Activated CD8-positive, alpha-beta T cell treated with anti-CD3 and anti-CD28 coated beads for 36 hours (primary cell): Measurements from ENCODE around the gene SCAI. TPM values are rescaled to one million over a fixed set of nuclear protein-coding genes. Genes with fewer than 3 reads are reported as not detected.

Source experiments
- ATAC-seq: fragments of 200-7000 bp; cut with Tn5 transposase; one replicate; pipeline ENCODE4 v1.10.0; 2021; ENCODE audit warnings: mild to moderate bottlenecking, moderate library complexity
- CTCF ChIA-PET: fragments of 350-600 bp; sonication (Branson Sonifier 250); formaldehyde crosslinking; loops from one replicate; lab custom pipeline; 2021; ENCODE audit warnings: antibody characterized with exemption; lab: Charles Lee
- POLR2A ChIA-PET: fragments of 350-600 bp; sonication (Branson Sonifier 250); formaldehyde crosslinking; loops from one replicate; lab custom pipeline; 2021; ENCODE audit warnings: antibody characterized with exemption; lab: Charles Lee
- DNase-seq: peaks from one replicate; pipeline ENCODE4 v3.0.0-alpha.2; 2020
- H3K27ac Mint-ChIP-seq: one replicate; pipeline ENCODE4 v1.8.0; 2021; ENCODE audit warnings: mild to moderate bottlenecking, mixed read lengths
- H3K27me3 Mint-ChIP-seq: one replicate; pipeline ENCODE4 v1.8.0; 2021; ENCODE audit warnings: mixed read lengths
- H3K36me3 Mint-ChIP-seq: one replicate; pipeline ENCODE4 v1.8.0; 2021; ENCODE audit warnings: low read depth, mixed read lengths
- H3K4me1 Mint-ChIP-seq: one replicate; pipeline ENCODE4 v1.8.0; 2021; ENCODE audit warnings: low read depth, mixed read lengths
- H3K4me3 Mint-ChIP-seq: one replicate; pipeline ENCODE4 v1.8.0; 2021; ENCODE audit warnings: mild to moderate bottlenecking, moderate library complexity, mixed read lengths
- H3K9me3 Mint-ChIP-seq: one replicate; pipeline ENCODE4 v1.8.0; 2021; ENCODE audit warnings: mixed read lengths
- intact Hi-C: fragments of 100-400 bp; cut with micrococcal nuclease; formaldehyde crosslinking; loops from one replicate; pipeline ENCODE4 v1.10.0; 2022
- total RNA-seq, 2 experiments: library from RNA; stranded (reverse); gene quantifications; one replicate each; pipeline ENCODE4 v1.2.3, GENCODE V29; 2021
- TF ChIP-seq, protein P1 (sequence below): fragments of 200-600 bp; IDR thresholded peaks from one replicate; pipeline ENCODE4 v1.8.0; 2022; ENCODE audit warnings: antibody characterized with exemption, mild to moderate bottlenecking

Gene SCAI
- total RNA-seq, 2 experiments from 2014 or later = 9.6 to 10.8 TPM

DNA sequence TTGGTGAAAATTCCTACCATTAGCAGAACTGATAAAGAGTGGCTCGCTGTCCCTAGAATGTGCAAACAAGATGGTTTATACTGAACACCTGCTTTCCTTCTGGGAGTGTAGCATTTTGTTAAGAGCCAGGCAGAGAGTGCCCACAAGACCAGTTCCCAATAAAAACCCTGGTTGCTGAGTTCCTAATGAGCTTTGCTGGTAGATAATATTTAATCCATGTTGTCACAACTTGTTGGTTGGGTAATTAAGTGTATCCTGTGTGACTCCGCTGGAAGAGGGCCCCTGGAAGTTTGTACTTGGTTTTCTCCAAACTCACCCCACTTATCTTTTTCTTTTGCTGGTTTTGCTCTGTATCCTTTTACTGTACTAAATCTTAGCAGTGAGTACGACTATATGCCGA lies 162.9 kb downstream of the SCAI start:
- POLR2A ChIA-PET = no interaction called here
- ATAC-seq = no peak
- DNase-seq = no peak
- Mint-ChIP-seq H3K4me3 (no peak overlapping the region), H3K9me3 (no peaks in the 10 kb centered on the region), H3K27ac (no peak overlapping the region), H3K4me1 (no peaks in the 10 kb centered on the region), H3K27me3 (no peaks in the 10 kb centered on the region), H3K36me3 (peaks cover 2% of the 10 kb centered on the region)
- CTCF ChIA-PET = interaction anchor here (0.8 to 1.1 kb wide), 2 partner anchors 11 to 77 kb away, joined by 3 to 4 read pairs; no protein-coding TSS in a partner anchor
- intact Hi-C loops = no loop called here
- TF ChIP-seq, protein P1, sequence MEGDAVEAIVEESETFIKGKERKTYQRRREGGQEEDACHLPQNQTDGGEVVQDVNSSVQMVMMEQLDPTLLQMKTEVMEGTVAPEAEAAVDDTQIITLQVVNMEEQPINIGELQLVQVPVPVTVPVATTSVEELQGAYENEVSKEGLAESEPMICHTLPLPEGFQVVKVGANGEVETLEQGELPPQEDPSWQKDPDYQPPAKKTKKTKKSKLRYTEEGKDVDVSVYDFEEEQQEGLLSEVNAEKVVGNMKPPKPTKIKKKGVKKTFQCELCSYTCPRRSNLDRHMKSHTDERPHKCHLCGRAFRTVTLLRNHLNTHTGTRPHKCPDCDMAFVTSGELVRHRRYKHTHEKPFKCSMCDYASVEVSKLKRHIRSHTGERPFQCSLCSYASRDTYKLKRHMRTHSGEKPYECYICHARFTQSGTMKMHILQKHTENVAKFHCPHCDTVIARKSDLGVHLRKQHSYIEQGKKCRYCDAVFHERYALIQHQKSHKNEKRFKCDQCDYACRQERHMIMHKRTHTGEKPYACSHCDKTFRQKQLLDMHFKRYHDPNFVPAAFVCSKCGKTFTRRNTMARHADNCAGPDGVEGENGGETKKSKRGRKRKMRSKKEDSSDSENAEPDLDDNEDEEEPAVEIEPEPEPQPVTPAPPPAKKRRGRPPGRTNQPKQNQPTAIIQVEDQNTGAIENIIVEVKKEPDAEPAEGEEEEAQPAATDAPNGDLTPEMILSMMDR = no peak

DNA sequence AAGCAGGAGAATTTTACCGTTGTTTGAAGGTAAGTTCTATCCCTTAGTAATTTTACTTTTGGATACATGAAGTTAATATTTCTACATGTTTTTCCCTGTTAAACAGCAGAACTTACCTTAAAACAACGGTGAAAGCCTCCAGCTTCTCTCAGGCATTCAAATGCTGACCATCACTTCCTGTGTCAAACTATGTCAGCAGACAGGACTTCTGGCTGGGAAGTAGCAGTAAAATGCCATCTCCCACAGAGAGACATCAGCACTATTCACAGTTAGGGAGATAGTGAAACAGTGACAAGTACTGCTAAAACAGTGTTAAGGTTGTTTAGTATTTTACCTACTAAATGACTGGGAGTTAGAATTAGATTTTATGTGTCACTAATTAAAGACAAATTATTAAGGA lies 168.2 kb downstream of the SCAI start:
- no peaks in the 10 kb centered on the region for H3K4me1 Mint-ChIP-seq
- ChIA-PET CTCF (no interaction called here), POLR2A (no interaction called here)
- no peaks in the 10 kb centered on the region for H3K9me3 Mint-ChIP-seq
- peaks cover 6% of the 10 kb centered on the region for H3K36me3 Mint-ChIP-seq
- TF ChIP-seq, protein P1 = no peak
- H3K27ac Mint-ChIP-seq = no peak overlapping the region
- ATAC-seq (no peak), DNase-seq (no peak)
- H3K27me3 Mint-ChIP-seq = no peaks in the 10 kb centered on the region
- intact Hi-C loops = no loop called here
- H3K4me3 Mint-ChIP-seq = no peak overlapping the region

DNA sequence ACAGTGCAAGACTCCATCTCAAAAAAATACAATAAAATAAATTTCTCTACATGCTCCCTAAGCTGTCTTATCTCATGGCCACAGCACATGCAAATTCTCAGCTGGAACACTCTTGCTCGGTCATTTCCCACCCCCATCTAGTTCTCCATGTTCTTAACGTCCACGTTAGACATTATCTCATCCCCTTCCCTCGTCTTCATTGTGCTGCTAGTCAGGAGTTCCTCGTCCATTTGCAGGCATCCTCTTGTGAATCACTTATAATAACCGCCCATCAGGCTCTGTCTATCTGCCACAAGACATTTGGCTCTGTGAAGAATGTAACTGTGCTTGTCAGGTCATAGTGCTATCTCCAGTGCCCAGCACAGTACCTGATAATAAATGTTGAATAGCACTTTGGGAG lies 169.5 kb downstream of the SCAI start:
- H3K4me1 Mint-ChIP-seq = no peaks in the 10 kb centered on the region
- DNase-seq (no peak), ATAC-seq (no peak)
- peaks cover 6% of the 10 kb centered on the region for H3K36me3 Mint-ChIP-seq
- ChIA-PET CTCF (no interaction called here), POLR2A (interaction anchor here (0.5 kb wide), 1 partner anchor 113 kb away, joined by 3 read pairs; no protein-coding TSS in a partner anchor)
- H3K9me3 Mint-ChIP-seq = no peaks in the 10 kb centered on the region
- no peaks in the 10 kb centered on the region for H3K27me3 Mint-ChIP-seq
- TF ChIP-seq, protein P1 = no peak
- H3K27ac Mint-ChIP-seq = no peak overlapping the region
- H3K4me3 Mint-ChIP-seq = no peak overlapping the region
- intact Hi-C loops = no loop called here

DNA sequence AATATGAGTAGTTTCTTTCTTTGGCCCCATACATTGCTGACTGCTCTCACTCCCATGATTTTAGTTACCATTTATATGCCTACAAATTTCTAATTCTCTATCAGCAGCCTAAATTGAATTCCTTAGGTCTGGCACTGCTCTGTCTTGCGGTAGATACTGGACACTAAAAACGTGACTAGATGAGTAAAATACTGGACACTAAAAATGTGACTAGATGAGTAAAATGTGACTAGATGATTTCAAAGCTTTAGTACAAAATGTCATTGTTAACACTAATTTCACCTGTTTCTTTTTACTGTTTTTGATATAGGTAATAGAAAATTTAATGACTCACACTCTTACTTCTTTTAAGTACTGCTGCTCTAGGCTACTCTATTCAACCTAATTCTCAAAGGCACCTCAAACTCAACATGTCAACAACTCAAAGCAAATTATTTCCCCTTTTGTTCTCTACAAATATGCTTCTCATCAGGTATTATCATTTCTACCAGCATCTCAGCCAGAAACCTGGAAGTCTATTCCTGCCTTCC lies 171.0 kb downstream of the SCAI start:
- peaks cover 10% of the 10 kb centered on the region for H3K36me3 Mint-ChIP-seq
- CTCF ChIA-PET = interaction anchor here (0.5 kb wide), 1 partner anchor 88 kb away, joined by 3 read pairs; no protein-coding TSS in a partner anchor

DNA sequence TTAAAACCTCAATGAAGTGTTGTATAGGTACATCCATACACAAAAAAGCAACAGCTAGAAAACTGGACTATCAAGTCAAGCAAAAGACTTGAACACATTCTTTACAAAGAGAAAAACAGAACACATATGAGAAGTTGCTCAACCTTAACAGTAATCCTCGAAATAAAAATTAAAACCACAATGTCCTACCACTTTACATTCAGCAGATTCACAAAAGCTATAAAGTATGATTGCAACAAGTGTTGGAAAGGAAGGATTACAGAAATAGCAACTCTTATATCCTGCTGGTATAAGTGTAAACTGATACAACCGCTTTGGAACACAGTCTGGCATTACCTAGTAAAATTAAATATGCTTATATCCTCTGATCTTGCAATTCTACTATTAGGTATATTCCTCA lies 173.9 kb downstream of the SCAI start:
- H3K9me3 Mint-ChIP-seq = no peaks in the 10 kb centered on the region
- CTCF ChIA-PET = interaction anchor here (0.8 kb wide), 1 partner anchor 12 kb away, joined by 3 read pairs; no protein-coding TSS in a partner anchor
- POLR2A ChIA-PET = no interaction called here
- ATAC-seq (no peak), DNase-seq (no peak)
- peaks cover 9% of the 10 kb centered on the region for H3K36me3 Mint-ChIP-seq
- H3K27me3 Mint-ChIP-seq = no peaks in the 10 kb centered on the region
- intact Hi-C loops = no loop called here
- H3K4me3 Mint-ChIP-seq = no peak overlapping the region
- peaks cover 23% of the 10 kb centered on the region for H3K4me1 Mint-ChIP-seq
- no peak overlapping the region for H3K27ac Mint-ChIP-seq
- TF ChIP-seq, protein P1 = no peak

More for the DNA sequence above, 171.0 kb downstream of the SCAI start:
- H3K4me3 Mint-ChIP-seq = no peak overlapping the region
- H3K9me3 Mint-ChIP-seq = no peaks in the 10 kb centered on the region
- no peak overlapping the region for H3K27ac Mint-ChIP-seq
- TF ChIP-seq, protein P1 = no peak
- ATAC-seq (no peak), DNase-seq (no peak)
- intact Hi-C loops = no loop called here
- H3K27me3 Mint-ChIP-seq = no peaks in the 10 kb centered on the region
- POLR2A ChIA-PET = interaction anchor here (0.6 kb wide), 1 partner anchor 133 kb away, joined by 3 read pairs; no protein-coding TSS in a partner anchor
- H3K4me1 Mint-ChIP-seq = peaks cover 1% of the 10 kb centered on the region
